Measurements from ENCODE around the gene WNT1.

GRCh38 chr12:48973941-48974673 is 4.0 kb upstream of the WNT1 start:
- TF ChIP-seq CTCF (IDR thresholded peaks at IDR 0.05 in 2 of 3, conservative IDR thresholded peaks at IDR 0.05 in 1 of 3; ENCODE audit: control insufficient read depth in 2 of 3, extremely low read depth in 1 of 3, insufficient read depth in 1 of 3, low read depth in 3 of 3, low read length in 3 of 3) = peak; percentile 53 to 79 (median 58)
- no peak for TF ChIP-seq BRCA1 (IDR thresholded peaks at IDR 0.05; ENCODE audit: low read depth, low read length)
- no peak for TF ChIP-seq EZH2 (IDR thresholded peaks at IDR 0.05; ENCODE audit: borderline replicate concordance, control insufficient read depth, low read depth, low read length)
- no peak for TF ChIP-seq TAF1 (IDR thresholded peaks at IDR 0.05; ENCODE audit: borderline replicate concordance, low read depth, low read length)

All from GM12878 (cell line).